HepG2 (cell line): ENCODE measurements around the gene MYO1B. TPM values are rescaled to one million over a fixed set of nuclear protein-coding genes. Genes with fewer than 3 reads are reported as not detected.

Source experiments
- ASH2L ChIP-seq: fragments of 300-600, 200-600 bp; sonication (generic); IDR thresholded peaks from 2 replicates; pipeline ENCODE4 v1.7.0; 2017; ENCODE audit warnings: low read depth, mild to moderate bottlenecking, moderate library complexity, mixed read lengths, low read length; ENCODE audit not compliant: insufficient read length
- HMGA1 ChIP-seq: sonication (generic); formaldehyde crosslinking; conservative IDR thresholded peaks from 2 replicates; pipeline ENCODE4 v1.4.0; 2020; ENCODE audit warnings: missing genetic modification reagents
- KDM3A ChIP-seq: IDR thresholded peaks from 2 replicates; pipeline ENCODE4 v1.6.1; 2018; ENCODE audit warnings: low read depth, missing compliant biosample characterization
- KLF11 ChIP-seq: IDR thresholded peaks from 2 replicates; pipeline ENCODE4 v1.6.1; 2016; ENCODE audit warnings: missing compliant biosample characterization
- KLF6 ChIP-seq: IDR thresholded peaks from 2 replicates; pipeline ENCODE4 v1.8.0; 2016; ENCODE audit warnings: missing biosample characterization, missing genetic modification reagents
- NFE2L2 ChIP-seq: fragments of 150-350 bp; IDR thresholded peaks from 2 replicates; pipeline ENCODE4 v1.6.1; 2014; ENCODE audit warnings: low read length
- REPIN1 ChIP-seq: sonication (generic); formaldehyde crosslinking; IDR thresholded peaks from 2 replicates; pipeline ENCODE4 v1.8.0; 2022; ENCODE audit warnings: missing genetic modification reagents, low read depth, mild to moderate bottlenecking, borderline replicate concordance
- ZNF337 ChIP-seq: sonication (generic); formaldehyde crosslinking; IDR thresholded peaks from 2 replicates; pipeline ENCODE4 v1.5.1; 2020; ENCODE audit warnings: missing genetic modification reagents, low read depth, mild to moderate bottlenecking, borderline replicate concordance
- ZNF407 ChIP-seq: sonication (generic); formaldehyde crosslinking; IDR thresholded peaks from one replicate; pipeline ENCODE4 v1.5.1; 2020; ENCODE audit warnings: mild to moderate bottlenecking, missing genetic modification reagents; ENCODE audit errors: not compliant biosample characterization
- ZNF646 ChIP-seq: sonication (generic); formaldehyde crosslinking; IDR thresholded peaks from 2 replicates; pipeline ENCODE4 v1.9.0; 2021; ENCODE audit warnings: mild to moderate bottlenecking, missing genetic modification reagents
- ZNF710 ChIP-seq: sonication (generic); formaldehyde crosslinking; IDR thresholded peaks from 2 replicates; pipeline ENCODE4 v1.5.0; 2020; ENCODE audit warnings: mild to moderate bottlenecking, missing genetic modification reagents, borderline replicate concordance
- ZSCAN31 ChIP-seq: sonication (generic); formaldehyde crosslinking; IDR thresholded peaks from 2 replicates; pipeline ENCODE4 v1.5.0; 2020; ENCODE audit warnings: low read depth, mild to moderate bottlenecking, missing genetic modification reagents
- polyA plus RNA-seq, 8 experiments: library from polyadenylated mRNA; depleted of rRNA in 3 of 8; stranded (reverse) in 7 of 8; unstranded in 1 of 8; fragments of >200 nt; fragmentation: Illumina TruSeq in 4 of 8; extraction: Trizol in 4 of 8; gene quantifications; 2 replicates each; pipeline versions ENCODE4 v1.2.1 to v1.2.3, GENCODE V29; 2011 to 2016; ENCODE audit warnings: low read depth in 4 of 8, missing spikeins in 1 of 8, mixed read lengths in 1 of 8; ENCODE audit not compliant: insufficient read depth in 1 of 8
- total RNA-seq, 5 experiments: library from RNA; depleted of rRNA; stranded (reverse); fragments of >200 nt; fragmentation: Illumina TruSeq; extraction: Trizol; gene quantifications; 2 replicates each; pipeline ENCODE4 v1.2.3, GENCODE V29; 2016; ENCODE audit warnings: low read depth in 1 of 5

The MYO1B gene
- total and polyA plus RNA-seq, 2 of the 13 experiments (the other 11 are each of a cell fraction or from before 2014, with no cell fraction given), result 36.9 to 89.8 TPM

- TF ChIP-seq ZSCAN31 (no peak), ZNF710 (no peak), KLF11 (CRISPR knock-in tag) (0 out of 2 replicates have a peak, but pooled peaks have one; percentile 35), ZNF407 (CRISPR knock-in tag) (no peak), HMGA1 (CRISPR knock-in tag) (no peak), REPIN1 (CRISPR knock-in tag) (no peak), ZNF337 (CRISPR knock-in tag) (0 out of 2 replicates have a peak, but pooled peaks have one; percentile 30), ZNF646 (CRISPR knock-in tag) (no peak; the same call in 1 of the 2 replicates), KLF6 (CRISPR knock-in tag) (peak; percentile 73; the same call in 1 of the 2 replicates), NFE2L2 (0 out of 2 replicates have a peak, but pooled peaks have one; percentile 12), ASH2L (peak; percentile 42), KDM3A (CRISPR knock-in tag) (no peak)
These were observed 131.9 kb downstream of the MYO1B start (continued) for GRCh38 chr2:191376981-191377629.
